GM21526 (cell line): ENCODE results near the gene PDCD6IP.

Experiments
- ATAC-seq: cut with Tn5 transposase; IDR thresholded peaks from one replicate; pipeline ENCODE4 v1.9.1; 2021; ENCODE audit warnings: moderate library complexity; ENCODE audit not compliant: unreplicated experiment, low FRiP score

PDCD6IP gene

GRCh38 chr3:33884701-33885100 is 86.3 kb downstream of the PDCD6IP start:
- no peak for ATAC-seq

GRCh38 chr3:33885496-33885895 is 87.1 kb downstream of the PDCD6IP start:
- no peak for ATAC-seq

GRCh38 chr3:33886015-33886414 is 87.6 kb downstream of the PDCD6IP start:
- no peak for ATAC-seq

GRCh38 chr3:33887478-33887877 is 89.0 kb downstream of the PDCD6IP start:
- no peak for ATAC-seq

GRCh38 chr3:33889394-33890039 is 91.1 kb downstream of the PDCD6IP start:
- no peak for ATAC-seq

GRCh38 chr3:33892655-33893054 is 94.2 kb downstream of the PDCD6IP start:
- ATAC-seq = no peak

DNA sequence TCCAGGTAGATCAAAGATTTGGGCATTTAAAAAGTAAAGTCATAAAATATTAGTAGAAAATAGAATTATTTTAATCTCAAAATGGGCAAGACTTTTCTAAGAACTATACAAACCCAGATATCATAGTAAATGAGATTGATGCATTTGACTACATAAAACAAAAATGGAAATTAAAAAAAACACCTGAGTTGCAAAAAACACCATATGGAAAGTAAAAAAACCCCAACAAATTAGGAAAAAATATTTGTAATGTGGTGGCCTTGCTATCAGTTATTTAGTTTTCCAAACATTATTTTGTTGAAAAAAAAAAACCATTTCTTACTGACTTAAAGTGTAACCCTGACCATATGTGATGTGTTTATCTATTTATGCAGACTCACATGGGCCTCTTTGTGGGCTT is 97.2 kb downstream of the PDCD6IP start:
- no peak for ATAC-seq

DNA sequence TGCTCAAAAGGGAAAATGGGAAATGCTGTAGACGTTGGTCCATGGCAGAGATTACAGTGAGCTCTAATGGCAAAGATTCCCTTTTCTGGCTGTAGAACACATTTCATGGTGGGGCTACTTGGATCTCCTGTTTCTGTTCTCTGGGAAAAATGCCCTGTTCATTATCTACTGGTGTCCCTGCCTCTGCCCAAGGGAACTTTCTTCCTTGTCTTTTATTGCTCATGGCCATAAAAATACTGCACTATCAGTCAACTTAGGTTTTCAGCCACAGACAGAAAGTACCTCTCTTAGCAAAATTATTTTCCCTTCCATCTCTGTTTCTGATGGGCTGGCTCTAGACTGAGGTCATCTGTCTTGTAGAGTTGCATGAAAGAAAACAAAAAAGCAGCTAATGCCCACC is 98.9 kb downstream of the PDCD6IP start:
- ATAC-seq = no peak

- ATAC-seq = no peak
Measured at GRCh38 chr3:33898901-33899300, 100.5 kb downstream of the PDCD6IP start.

DNA sequence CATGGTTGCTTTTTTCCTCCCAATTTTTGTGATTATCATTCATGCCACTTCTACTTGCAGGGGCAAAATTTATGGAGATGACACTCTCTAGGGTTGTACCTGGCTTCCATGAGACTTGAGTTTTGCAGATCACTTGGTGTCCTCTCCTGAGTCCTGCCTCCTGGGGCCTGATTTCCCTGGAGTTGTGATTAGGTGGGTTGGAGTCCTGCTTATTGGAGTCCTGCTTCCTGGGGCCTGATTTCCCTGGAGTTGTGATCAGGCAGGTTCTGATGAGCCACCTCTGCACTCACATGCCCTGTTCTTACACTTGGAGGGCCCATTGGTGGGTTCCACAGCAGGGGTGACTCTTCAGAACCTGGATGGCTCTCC is 102.0 kb downstream of the PDCD6IP start:
- no peak for ATAC-seq

DNA sequence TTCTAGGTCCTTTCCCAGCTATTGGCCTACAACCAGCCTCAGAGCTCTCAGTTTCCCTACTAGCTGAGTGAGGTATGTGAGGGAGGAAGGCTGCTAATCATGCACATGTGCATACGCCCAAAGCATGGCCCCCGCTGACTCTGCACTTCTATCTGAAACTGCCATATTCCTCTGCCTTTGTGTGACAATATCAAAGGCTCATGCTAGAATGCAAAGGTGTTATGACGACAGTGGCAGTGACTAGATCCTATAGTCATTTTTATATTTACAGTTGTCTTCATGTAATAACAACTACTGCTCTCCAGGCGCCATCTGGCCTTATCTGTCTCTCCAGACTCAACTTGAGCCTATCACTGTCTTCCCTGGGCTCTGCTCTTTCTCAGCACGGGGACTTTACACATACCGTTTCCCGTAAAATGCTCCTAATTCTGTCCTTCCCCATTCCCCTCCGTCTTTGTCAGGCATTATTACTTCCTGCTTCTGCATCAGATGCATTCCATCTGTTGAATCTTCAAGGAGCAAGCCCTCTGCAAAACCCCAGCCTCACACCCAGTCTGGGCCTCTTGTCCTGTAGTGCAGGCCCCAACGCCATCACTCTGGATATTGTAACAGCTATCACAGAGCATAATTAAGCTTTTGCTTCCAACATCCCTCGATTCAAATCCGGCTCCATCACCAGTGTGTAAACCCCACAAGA is 102.5 kb downstream of the PDCD6IP start:
- no peak for ATAC-seq

DNA sequence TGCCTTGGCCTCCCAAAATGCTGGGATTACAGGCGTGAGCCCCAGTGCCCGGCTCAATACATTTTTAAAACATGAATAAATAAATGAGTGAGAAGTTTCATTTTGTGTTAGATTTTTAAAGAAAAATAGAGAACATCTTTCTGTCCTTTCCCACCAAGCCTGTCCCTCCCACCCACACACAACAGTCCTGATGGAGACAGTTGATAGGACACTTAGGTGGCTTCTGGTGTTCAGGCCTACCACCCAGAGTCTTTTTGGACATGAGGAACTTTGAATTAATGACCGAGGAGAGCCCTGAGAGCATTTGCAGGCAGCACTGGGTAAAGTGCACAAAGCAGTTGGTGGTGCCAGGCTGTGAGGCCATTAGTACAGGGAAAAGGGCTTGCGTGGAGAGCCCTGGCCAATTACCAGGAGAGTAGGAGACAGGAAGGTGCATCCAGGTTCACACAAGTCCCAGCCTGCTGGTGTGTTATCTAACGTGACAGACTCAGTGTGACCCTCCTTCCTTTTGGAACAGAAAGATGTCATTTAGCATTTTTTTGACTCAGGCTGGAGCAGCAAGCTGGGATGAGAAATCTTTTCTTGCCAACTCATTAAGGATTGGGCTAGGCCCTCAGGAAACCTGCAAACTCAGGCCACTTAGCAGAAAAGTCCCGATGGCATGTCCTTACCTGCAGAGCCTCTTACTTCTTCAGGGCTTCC is 103.6 kb downstream of the PDCD6IP start:
- ATAC-seq = no peak

GRCh38 chr3:33904730-33905129 is 106.3 kb downstream of the PDCD6IP start:
- no peak for ATAC-seq

GRCh38 chr3:33908250-33908851 is 109.9 kb downstream of the PDCD6IP start:
- ATAC-seq = no peak

DNA sequence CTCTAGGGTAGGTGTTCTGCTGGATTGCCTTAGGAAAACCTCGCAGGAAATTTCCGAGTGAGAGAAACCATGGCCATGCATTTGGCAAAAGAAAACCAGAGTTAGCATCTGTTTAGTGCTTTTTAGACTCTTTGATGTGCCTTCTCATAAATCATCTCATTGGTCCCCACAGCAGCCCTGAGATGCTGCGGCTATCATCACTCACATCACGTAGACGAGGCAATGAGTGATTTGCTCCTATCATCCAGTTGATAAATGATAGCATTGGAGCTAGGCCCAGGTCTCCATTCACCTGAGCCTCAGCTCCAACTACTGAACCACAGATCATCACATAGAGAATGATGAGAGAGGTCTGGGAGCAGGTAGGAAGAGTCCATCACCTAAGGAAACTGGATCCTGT is 111.1 kb downstream of the PDCD6IP start:
- ATAC-seq = no peak

- no peak for ATAC-seq
Measured at GRCh38 chr3:33910031-33910430, 111.6 kb downstream of the PDCD6IP start.

DNA sequence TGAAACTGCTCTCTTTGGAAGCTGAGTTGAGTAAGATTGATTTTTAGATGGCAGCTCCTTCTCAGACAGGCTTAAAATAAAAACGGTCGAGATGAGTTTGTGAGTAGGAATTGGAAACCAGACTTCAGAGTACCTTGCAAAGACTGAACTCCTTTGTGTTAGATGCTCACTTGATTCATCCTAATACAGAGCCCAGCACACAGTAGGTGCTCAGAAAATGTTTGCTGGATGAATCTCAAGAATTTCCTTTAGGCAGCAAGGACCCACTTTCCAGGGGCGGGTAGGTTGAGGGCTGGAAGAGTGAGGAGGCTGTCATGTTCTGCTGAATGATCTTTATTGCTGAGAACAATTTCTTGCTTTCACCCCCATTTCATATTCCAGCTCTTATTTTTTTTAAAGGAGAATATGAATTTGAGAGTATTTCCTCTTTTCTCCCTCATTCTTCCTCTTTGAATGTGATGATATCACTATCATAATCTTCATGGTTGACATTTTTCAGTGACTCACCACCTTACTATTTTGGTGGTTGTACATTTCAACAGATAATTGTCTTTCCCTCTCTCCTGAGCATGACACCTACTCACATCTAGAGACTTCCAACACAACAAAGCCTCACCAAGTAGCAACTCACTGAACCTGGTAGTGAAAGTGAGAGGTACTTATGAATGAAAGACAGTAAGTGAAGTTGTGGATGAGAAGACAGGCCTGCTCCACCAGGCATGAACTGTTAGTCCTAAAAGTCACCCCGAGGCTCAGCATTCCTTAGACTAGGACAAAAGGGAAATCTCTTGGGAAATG is 113.3 kb downstream of the PDCD6IP start:
- ATAC-seq = no peak

DNA sequence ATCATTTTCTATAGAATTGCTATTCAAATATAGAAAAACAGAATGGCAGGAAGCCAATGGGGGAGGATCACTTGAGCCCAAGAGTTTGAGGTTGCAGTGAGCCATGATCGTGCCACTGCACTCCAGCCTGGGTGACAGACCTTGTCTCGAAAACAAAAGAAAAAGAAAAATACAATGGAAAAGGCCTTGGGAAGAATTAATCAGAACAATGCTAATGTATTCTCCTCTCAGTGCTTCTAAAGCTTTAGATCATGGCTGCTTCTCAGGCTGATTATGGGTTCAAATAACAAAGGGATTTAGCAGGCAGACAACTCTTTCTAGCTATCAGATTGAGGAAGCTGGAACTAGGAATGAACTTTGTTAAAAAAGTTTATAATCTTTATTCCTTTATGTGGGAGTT is 115.8 kb downstream of the PDCD6IP start:
- no peak for ATAC-seq

DNA sequence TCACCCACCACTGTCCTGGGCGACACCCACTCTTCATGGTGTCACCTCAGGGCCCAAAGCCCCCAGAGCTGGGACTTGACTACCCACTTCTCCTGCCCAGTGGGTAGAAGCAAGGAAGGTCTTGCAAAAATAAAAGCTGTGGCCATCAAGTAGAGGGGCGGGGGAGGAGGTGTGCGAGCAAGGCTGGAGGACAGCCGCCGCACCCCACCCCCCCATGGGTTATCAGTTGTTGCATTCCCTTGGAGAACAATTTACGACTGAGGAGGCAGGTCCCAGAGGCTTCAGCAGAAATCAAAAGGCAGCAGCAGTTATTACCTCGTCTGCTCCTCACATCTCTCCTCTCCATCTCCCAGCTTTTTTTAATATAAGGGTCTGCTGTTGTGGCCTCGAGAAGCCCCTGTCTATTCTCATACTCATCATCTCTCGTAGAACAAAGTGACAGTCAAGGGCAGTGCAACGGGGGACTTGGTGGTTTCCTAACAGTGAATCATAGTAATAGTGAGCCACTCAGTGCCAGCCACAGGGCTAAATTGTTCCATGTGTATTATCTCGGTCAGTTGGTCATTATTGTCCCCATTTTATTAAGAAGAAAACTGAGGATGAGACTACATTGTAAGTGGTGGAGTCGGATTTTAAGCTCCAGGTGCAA is 116.4 kb downstream of the PDCD6IP start:
- no peak for ATAC-seq
